ENCODE results near the gene DDX51.

Gene DDX51

GRCh38 chr12:132144115-132144809 lies at the start of gene DDX51, which contains the start of gene NOC4L:
DDX51 (minus strand) TSS chr12:132144319; CDS start chr12:132144296, 23 bp downstream.
NOC4L (plus strand) TSS chr12:132144457; CDS start chr12:132144489, 32 bp downstream.
- peak; percentile 95 for DNase-seq

GRCh38 chr12:132191715-132192553 lies 47.8 kb upstream of the DDX51 start:
- no peak for DNase-seq

GRCh38 chr12:132190834-132191500 lies 46.8 kb upstream of the DDX51 start:
- no peak for DNase-seq

GRCh38 chr12:132190012-132190755 lies 46.1 kb upstream of the DDX51 start:
- DNase-seq: no peak

GRCh38 chr12:132189378-132190011 lies 45.4 kb upstream of the DDX51 start:
- DNase-seq: peak; percentile 95

- no peak for DNase-seq
Measured at GRCh38 chr12:132188916-132189325, 44.8 kb upstream of the DDX51 start.

GRCh38 chr12:132188451-132188901 lies 44.4 kb upstream of the DDX51 start:
- no peak for DNase-seq

- DNase-seq: no peak
Measured at GRCh38 chr12:132187646-132188450, 43.7 kb upstream of the DDX51 start.

GRCh38 chr12:132186857-132187620 lies 42.9 kb upstream of the DDX51 start:
- no peak for DNase-seq

GRCh38 chr12:132186208-132186856 lies 42.2 kb upstream of the DDX51 start:
- DNase-seq: peak; percentile 26

GRCh38 chr12:132185705-132186104 lies 41.6 kb upstream of the DDX51 start:
- DNase-seq: no peak

- DNase-seq: no peak
Measured at GRCh38 chr12:132182711-132183365, 38.7 kb upstream of the DDX51 start.

GRCh38 chr12:132182206-132182710 lies 38.1 kb upstream of the DDX51 start:
- DNase-seq: no peak

- no peak for DNase-seq
Measured at GRCh38 chr12:132181570-132182200, 37.6 kb upstream of the DDX51 start.

- no peak for DNase-seq
Measured at GRCh38 chr12:132180648-132181546, 36.8 kb upstream of the DDX51 start.

- no peak for DNase-seq
Measured at GRCh38 chr12:132179431-132180362, 35.6 kb upstream of the DDX51 start.
